ENCODE measurements around the gene TATDN3. TPM values are rescaled to one million over a fixed set of nuclear protein-coding genes. Genes with fewer than 3 reads are reported as not detected.

The TATDN3 gene
- polyA plus RNA-seq, 1 donor = 23.2 TPM

Other genes with a start within 250 kb of the TATDN3 start
- gene ATF3, start 183.1 kb upstream of the TATDN3 start, polyA plus RNA-seq (ENCODE audit: insufficient read length) = 19.1 TPM
- 0.88 TPM for gene BATF3, start 92.1 kb upstream of the TATDN3 start, polyA plus RNA-seq (ENCODE audit: insufficient read length)
- 45.7 TPM for gene NSL1, start 117 bp upstream of the TATDN3 start, polyA plus RNA-seq (ENCODE audit: insufficient read length)
- 0.75 TPM for gene SPATA45, start 55.8 kb downstream of the TATDN3 start, polyA plus RNA-seq (ENCODE audit: insufficient read length)
- 40.2 TPM for gene FLVCR1, start 66.4 kb downstream of the TATDN3 start, polyA plus RNA-seq (ENCODE audit: insufficient read length)
- 27.2 TPM for gene VASH2, start 158.6 kb downstream of the TATDN3 start, polyA plus RNA-seq (ENCODE audit: insufficient read length)
- 57.5 TPM for gene ANGEL2, start 224.0 kb downstream of the TATDN3 start, polyA plus RNA-seq (ENCODE audit: insufficient read length)